ENCODE measurements around the gene AGR2.
"Not testable (repeated sequence)": the region's sequence is repeated elsewhere in the genome, so short reads cannot be mapped to it uniquely, and the experiment has no call there.

Gene AGR2

DNA sequence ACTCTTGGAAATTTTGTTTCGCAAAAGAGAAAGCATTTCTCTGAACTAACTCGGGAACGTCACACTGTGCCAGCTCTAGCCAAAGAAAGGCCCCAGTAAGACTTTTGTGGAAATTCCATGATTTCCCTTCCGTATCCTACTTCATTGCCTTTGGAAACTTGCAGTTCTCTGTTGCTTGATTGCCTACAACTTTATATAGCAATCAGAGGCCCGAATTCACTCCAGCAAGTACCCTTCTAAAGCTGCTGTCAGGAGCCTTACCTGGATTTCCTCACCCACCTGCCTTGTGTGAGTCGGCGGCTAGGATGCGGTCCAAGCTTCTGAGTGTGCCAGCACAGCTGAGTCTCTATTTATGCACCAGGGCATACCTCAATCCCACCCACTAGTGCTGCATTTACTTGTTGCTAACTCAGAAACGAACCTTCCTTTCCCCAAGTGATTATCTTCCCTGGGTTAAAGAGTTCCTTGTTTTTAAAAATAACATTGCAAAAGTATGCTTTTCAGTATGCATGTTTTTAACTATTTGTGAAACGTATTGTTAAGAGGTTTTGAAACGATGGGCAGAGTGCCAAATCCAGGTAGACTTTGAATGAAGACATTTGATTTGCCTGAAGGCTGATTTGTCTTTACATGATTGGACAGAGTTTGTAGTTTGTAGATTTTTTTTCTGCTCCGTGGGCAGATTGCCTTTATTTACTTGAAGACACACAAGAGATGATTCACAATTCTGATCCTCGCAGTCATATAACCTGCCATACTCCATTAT is at the start of gene AGR2:
Gene AGR2 (minus strand): TSS at position 326 of the 766 bp plus-strand sequence. CDS start 3,203 bp downstream, outside the sequence.
- peak; percentile 3 for DNase-seq

DNA sequence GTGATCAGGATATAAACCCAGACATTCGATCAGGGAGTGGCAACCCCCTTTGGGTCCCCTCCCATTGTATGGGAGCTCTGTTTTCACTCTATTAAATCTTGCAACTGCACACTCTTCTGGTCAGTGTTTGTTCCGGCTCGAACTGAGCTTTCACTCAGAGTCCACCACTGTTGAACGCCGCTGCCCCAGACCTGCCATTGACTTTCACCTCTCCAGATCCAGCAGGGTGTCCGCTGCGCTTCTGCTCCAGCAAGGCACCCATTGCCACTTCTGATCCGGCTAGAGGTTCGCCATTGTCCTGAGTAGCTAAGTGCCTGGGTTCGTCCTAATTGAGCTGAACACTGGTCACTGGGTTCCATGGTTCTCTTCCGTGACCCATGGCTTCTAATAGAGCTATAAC is 48.4 kb upstream of the AGR2 start:
- DNase-seq = not testable (repeated sequence)

DNA sequence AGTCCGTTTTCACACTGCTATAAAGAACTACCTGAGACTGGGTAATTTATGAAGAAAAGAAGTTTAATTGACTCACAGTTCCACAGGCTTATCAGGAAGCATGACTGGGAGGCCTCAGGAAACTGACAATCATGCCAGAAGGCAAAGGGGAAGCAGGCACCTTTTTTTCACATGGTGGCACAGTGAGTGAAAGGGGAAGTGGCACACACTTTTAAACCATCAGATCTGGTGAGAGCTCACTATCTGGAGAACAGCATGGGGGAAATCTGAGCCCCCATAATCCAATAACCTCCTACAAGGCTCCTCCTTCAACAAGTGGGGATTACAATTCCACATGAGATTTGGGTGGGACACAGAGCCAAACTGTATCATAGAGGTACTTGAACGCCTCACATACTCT is 47.0 kb upstream of the AGR2 start:
- no peak for DNase-seq

DNA sequence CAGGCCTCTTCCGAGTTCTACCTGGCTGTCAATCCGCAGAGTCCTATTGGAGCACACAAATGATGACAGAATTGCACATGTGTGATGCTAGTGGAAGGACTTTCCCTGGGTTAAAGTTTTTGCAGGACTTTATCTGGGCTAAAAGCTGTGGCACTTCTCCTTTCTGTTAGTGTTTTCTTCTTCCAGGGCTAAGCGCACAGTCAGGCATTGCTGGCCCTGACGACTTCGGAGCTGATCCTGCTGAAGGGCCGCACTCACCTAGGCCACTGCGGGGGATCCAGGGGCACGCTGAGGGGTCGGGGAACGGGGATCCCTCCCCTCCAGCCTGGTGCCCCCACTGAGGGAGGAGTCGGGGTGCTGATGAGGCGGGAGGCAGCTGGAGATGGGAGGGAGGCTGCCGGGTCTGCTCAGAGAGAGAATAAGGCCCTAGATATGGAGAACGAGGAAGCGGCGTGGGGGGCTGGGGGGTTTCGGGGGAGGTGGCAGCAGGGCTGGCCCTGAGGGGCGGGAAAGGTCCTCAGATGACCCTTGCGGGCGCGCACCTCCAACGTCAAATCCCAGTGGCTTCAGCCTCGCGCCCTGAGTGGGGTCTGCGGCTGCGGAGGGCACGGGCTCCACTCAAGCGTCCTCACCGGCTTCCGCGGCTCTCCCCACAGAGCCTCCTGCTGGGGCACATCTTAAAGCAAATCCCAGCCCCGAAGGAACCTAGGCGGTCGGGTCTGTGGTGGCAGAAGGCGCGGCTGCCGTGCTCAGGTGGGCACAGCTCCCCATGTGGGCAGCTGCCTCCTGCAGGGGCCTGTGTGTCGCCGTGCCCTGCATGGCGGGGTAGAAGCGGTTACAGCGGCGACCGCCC is 46.0 kb upstream of the AGR2 start:
- no peak for DNase-seq

DNA sequence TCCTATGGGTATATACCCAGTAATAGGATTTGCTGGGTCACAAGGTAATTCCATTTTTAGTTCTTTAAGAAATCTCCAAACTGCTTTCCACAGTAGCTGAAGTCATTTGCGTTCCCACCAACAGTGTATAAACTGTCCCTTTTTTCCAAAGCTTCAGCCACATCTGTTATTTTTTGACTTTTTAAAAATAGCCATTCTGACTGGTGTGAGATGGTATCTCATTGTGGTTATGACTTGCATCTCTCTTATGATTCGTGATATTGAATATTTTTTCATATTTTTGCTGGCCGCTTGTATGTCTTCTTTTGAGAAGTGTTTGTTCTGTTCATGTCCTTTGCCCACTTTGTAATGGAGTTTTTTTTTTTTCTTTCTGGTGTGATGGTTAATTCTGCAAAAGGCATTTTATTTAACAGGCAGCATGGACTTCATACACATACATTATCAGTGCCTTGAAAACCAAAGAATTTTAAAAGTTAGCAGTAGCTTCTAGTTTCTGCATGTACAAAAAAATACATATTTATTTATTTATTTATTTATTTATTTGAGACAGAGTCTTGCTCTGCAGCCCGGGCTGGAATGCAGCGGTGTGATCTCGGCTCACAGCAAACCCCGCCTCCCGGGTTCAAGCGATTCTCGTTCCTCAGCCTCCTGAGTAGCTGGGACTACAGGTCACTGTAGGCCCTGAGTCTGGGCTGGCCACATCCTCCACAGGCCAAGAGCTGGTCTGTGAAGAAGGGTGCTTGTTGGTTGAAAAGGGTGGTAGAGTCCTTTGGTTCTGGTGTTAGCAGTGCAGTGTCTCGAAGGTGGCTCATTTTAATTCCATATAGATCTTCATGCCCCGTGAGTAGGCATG is 44.7 kb upstream of the AGR2 start:
- no peak for DNase-seq

DNA sequence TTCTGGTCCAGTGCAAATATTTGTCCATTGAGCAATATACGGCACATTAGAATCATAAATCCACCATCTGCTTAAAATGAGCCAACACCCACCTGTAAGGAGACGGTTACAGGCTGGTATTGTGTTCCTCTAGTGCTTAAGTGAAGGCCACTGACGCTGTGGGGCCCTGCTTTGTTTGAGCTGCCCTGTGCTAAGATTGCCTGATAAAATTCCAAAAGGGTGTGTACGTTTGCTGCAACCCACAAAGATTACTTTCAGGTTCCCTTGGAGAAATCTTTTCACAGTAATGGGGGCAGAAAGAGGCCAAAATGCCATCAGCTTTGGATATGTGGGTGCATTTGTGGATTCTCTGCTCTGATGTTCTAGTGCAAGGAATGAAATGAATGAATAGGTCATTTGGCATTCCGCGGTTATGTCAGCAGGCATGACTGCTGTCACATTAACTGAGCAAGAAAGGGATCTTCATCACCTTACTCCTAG is 42.6 kb upstream of the AGR2 start:
- peak; percentile 38 for DNase-seq

DNA sequence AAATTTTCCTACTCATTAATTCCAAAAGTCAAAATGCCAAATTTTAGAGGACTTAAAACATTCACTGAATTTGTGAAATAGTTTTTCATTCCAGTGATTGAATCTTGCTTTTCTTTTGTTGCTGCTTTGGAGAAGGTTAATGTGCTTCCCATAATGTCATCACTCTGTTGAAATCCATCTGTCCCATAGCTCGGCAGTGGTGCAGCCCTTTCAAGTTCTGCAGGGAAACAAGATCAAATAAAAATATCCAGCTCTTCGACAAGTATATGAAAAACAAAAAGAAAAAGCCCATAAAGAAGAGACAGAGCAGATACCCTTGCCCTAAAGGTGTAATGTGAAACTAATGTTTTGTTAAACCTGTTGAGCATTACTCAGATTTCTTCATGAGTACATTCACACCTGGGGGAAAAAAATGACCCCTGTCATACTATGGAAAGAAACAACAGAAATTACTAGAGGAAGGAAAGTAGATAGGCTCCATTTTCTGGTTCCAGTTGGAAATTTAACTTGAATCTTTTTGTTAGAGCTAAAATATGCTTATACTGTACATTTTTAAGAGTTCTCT is 41.9 kb upstream of the AGR2 start:
- DNase-seq = no peak

DNA sequence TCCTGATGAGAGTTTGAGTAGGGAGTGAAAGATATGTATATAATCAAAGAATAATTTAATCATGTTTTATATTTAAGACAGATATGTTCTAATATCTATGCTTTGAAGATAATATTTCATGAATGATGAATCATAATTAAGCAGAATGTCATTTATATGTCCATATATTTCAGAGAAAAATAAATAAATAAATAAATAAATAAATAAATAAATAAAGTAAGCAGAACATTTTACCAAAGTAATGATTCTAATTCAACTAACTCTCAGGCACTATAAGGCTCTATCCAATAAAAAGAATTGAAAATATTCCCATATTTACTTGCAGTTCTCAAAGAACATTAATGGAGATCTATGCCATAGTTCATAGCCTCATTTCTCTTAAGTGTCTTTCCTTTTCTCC is 40.9 kb upstream of the AGR2 start:
- DNase-seq = no peak

DNA sequence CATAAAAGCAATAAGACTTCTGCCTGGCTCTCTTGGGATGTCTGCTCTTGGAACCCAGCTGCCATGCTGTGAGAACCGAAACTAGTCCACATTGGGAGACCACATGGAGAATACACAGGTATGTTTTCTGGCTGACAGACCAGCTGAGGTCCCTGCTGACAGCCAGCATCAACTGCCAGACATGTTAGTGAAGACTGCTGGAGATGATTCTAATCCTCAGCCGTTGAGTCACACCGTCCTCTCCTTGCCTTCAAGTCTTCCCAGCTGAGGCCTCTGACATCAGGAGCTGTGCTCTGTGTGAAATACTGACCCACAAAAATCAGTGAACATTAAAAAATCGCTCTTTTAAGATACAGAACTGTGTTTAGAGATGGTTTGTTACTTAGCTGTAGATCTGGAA is 36.9 kb upstream of the AGR2 start:
- no peak for DNase-seq

DNA sequence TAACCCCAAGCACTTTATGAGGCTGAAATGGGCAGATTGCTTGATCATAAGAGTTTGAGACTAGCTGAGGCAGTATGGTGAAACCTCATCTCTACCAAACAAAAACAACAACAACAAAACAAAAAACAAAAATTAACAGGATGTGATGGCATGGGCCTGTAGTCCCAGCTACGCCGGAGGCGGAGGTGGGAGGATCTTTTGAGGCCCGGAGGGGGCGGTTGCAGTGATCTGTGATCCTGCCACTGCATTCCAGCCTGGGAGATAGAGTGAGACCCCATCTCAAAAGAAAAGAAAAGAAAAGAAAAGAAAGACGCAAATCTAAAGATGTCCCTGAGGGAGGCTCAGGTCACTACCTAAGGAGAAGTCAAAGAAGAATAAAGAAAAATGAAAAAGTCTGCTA is 35.3 kb upstream of the AGR2 start:
- no peak for DNase-seq

DNA sequence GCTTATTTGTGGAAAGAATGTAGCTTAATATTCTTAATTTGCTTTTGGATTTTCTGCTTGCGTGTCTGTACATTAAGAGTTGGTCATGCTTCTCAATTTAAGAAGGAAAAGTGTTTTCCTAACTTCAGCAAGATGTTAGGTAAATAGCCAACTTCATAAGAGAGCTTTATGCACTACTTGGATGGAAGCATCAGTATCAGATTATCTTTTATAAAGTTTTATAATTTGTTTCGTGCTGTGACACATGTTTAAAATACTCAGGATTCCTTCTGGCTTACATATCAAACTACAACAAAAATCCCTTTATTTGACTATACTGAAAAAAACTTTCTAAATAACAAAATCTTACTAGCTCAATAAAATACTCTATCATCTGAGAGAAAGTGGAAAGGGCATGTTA is 34.8 kb upstream of the AGR2 start:
- no peak for DNase-seq

DNA sequence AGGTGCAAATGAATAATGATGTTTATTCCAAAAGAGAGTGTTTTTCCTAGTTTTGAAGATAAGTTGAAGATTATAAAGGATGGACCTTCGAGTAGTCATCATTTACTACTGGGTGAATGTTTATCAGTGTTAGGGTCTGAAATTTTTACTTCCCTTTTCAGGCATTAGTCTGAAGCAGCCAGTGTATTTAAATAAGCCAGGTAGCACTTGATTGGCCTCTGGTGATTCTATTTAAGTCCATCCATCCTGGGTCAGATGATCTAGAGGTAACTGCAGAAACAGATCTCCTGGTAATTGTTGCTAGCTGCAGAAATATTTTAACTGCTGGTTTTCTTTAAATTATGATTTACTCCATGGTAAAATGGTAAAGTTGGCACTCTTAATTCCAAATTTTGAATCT is 34.1 kb upstream of the AGR2 start:
- no peak for DNase-seq

DNA sequence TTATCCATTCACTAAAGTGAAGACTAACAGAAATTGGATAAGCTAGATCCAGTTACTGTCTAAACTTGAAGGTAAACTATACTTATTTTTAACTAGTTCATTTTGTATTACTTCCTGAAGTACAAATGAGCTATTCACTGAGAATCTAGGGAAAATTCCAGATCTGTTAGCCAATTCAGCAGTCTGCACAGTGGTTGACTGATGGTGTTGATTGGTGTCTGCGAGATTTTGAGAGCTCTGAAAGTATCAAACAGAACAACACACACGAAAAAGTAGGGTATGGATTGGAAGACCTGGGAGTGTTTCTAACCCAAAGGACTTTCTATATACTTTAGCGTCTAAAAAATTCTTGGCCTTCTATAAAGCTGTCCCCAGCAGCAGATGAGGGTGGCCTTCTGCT is 33.6 kb upstream of the AGR2 start:
- no peak for DNase-seq

DNA sequence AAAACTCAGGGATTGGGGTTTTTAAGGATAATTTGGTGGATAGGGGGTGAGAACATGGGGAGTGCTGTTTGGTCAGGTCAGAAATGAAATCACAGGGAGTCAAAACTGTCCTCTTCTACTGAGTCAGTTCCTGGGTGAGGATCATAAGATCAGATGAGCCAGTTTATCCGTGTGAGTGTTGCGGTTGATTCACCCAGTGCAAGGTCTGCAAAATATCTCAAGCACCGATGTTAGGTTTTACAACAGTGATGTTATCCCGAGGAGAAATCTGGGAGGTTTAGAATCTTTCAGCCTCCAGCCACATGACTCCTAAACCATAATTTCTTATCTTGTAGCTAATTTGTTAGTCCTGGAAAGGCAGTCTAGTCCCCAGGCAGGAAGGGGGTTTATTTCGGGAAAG is 31.7 kb upstream of the AGR2 start:
- DNase-seq = no peak

DNA sequence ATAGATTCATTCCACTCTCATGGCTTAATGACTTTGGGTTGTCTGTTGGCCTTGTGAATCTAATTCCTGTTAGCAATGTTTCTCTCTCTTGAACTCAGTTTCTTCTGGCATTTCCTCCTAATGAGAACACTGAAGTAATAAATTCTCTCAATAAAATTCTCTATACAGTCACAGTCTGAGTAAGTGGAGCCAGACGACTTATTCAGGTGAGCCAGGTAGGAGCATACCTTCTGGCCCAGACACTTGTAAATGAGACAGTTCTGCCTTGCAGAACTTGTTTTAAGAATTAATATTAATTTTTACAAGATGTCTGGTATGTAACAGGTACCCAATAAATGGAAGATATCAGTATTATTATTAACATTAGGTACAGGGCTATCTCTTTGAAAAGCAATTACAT is 28.6 kb upstream of the AGR2 start:
- DNase-seq = no peak

DNA sequence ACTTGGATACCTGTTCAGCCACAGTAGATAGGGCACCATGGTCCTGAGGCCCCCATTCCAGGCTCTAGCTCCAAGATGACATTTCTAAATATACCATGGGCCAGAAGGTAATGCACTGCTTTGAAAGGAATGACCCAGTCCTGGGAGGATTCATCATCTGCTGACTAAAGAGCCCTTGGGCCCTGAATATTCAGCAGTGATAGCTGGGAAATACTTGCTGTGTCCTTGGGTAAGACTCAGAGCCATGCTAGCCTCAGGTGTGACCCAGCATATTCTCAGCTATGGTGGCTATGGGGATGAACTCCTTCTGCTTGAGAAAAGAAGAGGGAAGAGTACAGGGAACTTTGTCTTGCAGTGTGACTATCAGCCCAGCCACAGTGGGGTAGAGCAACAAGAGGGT is 21.3 kb upstream of the AGR2 start:
- no peak for DNase-seq

DNA sequence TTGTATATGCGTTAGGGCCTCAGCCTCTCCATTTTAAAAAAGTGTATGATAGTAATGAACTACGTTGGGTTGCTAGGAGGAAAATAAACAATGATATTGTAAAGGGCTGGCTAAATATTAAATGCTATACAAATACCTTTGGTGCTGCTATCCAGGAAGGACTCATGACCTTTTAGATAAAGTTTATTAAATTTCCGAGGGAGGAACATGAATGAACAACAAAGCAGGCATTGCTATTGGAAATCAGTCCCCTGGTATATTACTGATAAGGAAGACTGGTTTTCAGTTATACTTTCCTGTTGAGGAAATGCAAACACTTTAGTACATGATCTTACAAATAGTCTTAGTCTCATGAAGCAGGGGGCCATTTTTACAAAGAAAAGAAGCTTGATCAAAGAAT is 17.2 kb upstream of the AGR2 start:
- DNase-seq = no peak

DNA sequence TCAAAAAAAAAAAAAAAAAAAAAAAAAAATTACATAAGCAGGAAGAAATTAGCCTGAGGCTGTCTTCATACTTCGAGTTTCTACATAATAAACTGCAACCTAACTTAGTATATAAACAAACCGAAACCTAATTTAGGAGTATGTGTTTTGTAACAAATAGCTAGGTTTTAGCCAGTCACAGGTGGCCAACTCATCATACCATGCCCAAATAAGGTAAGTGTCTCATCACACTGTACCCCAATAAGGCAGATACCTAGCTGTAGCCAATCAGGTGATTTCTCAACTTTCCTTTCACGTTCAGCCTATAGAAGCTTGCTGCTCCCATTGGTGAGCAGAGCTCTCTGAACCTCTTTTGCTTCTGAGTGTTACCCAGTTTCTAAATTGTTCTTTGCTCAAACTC is 13.9 kb upstream of the AGR2 start:
- DNase-seq = no peak

DNA sequence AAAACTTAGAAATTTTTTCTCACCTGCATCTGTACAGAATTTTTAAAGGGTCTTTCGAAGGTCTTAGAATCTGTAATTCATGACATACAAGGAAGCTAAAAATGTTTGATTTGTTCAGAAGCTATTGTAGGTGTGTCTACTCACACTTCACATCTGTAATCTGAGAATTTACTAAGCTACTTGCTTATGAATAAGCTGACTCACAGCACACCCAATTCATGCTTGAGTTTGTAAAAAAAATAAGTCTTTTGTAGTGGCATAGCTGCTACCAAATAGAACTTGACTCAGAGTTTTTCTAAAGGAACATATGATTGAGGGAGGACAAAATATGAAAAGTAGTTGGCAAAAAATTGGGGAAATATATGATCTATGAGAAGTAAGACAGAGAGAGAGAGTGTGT is 12.7 kb upstream of the AGR2 start:
- peak; percentile 4 for DNase-seq

DNA sequence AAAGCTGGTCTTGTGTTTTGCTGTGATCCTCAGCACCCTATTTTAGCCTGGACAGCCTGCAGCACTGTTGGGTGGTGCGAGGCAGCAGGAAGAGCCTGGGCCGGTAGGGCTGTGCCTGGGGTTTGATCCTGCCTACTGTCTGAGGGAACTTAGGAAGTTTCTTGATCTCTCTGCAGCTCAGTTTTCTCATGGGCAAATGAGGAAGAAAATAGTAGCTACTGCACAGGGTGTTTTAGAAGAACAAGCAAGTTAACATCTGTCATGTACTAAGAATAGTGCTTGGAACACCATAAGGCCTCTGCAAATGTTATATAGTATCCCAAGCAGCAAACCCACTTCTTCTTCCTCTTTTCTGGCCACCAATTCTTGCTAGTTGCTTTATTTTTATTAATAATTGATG is 12.0 kb upstream of the AGR2 start:
- DNase-seq = no peak

DNA sequence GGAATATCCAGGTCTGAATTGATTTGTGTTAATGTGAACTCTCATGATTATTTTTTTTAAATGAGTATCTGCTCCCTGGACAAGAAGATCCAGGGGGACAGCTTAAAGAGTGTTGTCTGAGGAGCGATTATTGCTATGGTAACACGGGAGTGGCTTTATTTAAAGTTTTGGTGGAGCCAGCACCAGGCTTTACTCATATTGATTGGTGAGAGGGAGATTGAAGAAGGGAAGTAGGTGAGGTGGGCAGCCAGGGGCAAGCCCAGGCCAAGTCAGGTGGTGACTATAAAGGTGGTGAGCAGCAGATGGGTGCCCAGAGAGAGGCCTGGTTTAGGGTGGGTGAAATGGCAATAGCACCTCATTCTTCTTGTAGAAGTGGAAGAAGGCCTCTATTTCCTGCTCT is 10.2 kb upstream of the AGR2 start:
- no peak for DNase-seq

DNA sequence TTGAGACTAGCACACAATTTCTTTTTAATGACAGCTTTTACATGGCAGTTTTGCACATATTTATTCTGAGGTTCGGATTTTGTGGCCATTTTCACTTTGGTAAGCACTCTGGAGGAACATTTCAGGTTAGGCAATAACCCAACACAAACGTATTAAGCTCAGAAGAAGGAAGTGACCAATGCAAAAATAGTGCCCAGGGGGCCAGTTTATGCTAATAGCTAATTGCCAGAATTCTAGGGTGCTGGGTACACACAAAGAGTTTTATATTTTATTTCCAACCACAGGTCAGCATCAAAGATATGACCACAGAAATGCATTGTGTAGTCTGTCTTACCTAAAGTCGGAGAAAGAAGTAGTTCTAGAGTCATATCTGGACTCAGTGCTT is 8.4 kb upstream of the AGR2 start:
- DNase-seq = no peak

Data from NCI-H510A treated with DMSO at 0.1 percent for 48 hours (cell line).